Caco-2 (cell line): ENCODE results near the gene ELFN1. TPM values are rescaled to one million over a fixed set of nuclear protein-coding genes. Genes with fewer than 3 reads are reported as not detected.

Experiments
- BruUV-seq: library from RNA; stranded (reverse); fragments of 400-500 nt; replicated peaks from 2 replicates; lab custom pipeline; 2021; lab: Mats Ljungman, UMichigan
- CTCF ChIA-PET: fragments of 300-600 bp; sonication (Branson Sonifier 250); formaldehyde crosslinking; loops from one replicate; lab custom pipeline; 2022; ENCODE audit warnings: antibody characterized with exemption; lab: Charles Lee
- POLR2A ChIA-PET: fragments of 300-600 bp; sonication (Branson Sonifier 250); formaldehyde crosslinking; loops from one replicate; lab custom pipeline; 2022; ENCODE audit warnings: antibody characterized with exemption; lab: Charles Lee
- DNase-seq, 2 experiments: peaks; one replicate each; pipeline versions ENCODE4 v3.0.0 to v3.0.0-alpha.2; 2020 to 2022
- H3K27me3 ChIP-seq: replicated peaks from 2 replicates; pipeline ENCODE4 v1.6.0; 2011; ENCODE audit warnings: low read length; ENCODE audit not compliant: control insufficient read depth, insufficient read depth
- H3K36me3 ChIP-seq: 2 replicates; pipeline ENCODE4 v1.5.1; 2011; ENCODE audit warnings: low read length; ENCODE audit not compliant: control insufficient read depth, insufficient read depth
- H3K4me1 ChIP-seq: fragments of 250-450 bp; sonication (Bioruptor Pico); 2 replicates; pipeline ENCODE4 v1.5.1; 2020; ENCODE audit warnings: mild to moderate bottlenecking
- H3K4me3 ChIP-seq: 2 replicates; pipeline ENCODE4 v1.5.1; 2011; ENCODE audit warnings: low read depth, mild to moderate bottlenecking, control low read depth, low read length
- H3K9me3 ChIP-seq: fragments of 250-450 bp; sonication (Bioruptor Pico); 2 replicates; pipeline ENCODE4 v1.5.1; 2020; ENCODE audit warnings: mild to moderate bottlenecking, moderate library complexity
- H3K27ac Mint-ChIP-seq: one replicate; pipeline ENCODE4 v1.8.0; 2022; ENCODE audit warnings: mixed read lengths; ENCODE audit not compliant: unreplicated experiment
- H3K27me3 Mint-ChIP-seq: one replicate; pipeline ENCODE4 v1.8.0; 2022; ENCODE audit warnings: mixed read lengths; ENCODE audit not compliant: insufficient read depth, unreplicated experiment
- H3K36me3 Mint-ChIP-seq: one replicate; pipeline ENCODE4 v1.8.0; 2022; ENCODE audit warnings: mild to moderate bottlenecking, mixed read lengths; ENCODE audit not compliant: insufficient read depth, unreplicated experiment
- H3K4me1 Mint-ChIP-seq: one replicate; pipeline ENCODE4 v1.8.0; 2022; ENCODE audit warnings: low read depth, mixed read lengths; ENCODE audit not compliant: unreplicated experiment
- H3K4me3 Mint-ChIP-seq: one replicate; pipeline ENCODE4 v1.8.0; 2022; ENCODE audit warnings: mild to moderate bottlenecking, moderate library complexity, mixed read lengths; ENCODE audit not compliant: unreplicated experiment
- H3K9me3 Mint-ChIP-seq: one replicate; pipeline ENCODE4 v1.8.0; 2022; ENCODE audit warnings: mixed read lengths; ENCODE audit not compliant: unreplicated experiment
- CTCF ChIP-seq, 2 experiments: fragments of 200-600 bp in 1 of 2; IDR thresholded peaks; 1 replicate in 1 of 2; 2 replicates in 1 of 2; pipeline versions ENCODE4 v1.5.1 to v1.8.0; 2011 to 2022; ENCODE audit warnings: antibody characterized with exemption in 1 of 2, control low read depth in 1 of 2, inconsistent platforms in 1 of 2, low read depth in 1 of 2, low read length in 1 of 2, mild to moderate bottlenecking in 1 of 2, moderate library complexity in 1 of 2; ENCODE audit not compliant: insufficient read depth in 1 of 2, severe bottlenecking in 1 of 2, unreplicated experiment in 1 of 2
- intact Hi-C: fragments of 100-400 bp; cut with micrococcal nuclease; formaldehyde crosslinking; loops from one replicate; pipeline ENCODE4 v1.10.0; 2022; ENCODE audit not compliant: unreplicated experiment
- total RNA-seq: library from RNA; stranded (reverse); gene quantifications from 2 replicates; pipeline ENCODE4 v1.2.3, GENCODE V29; 2022

The ELFN1 gene
- total RNA-seq, 1 experiment from 2014 or later: 2.3 TPM

- Mint-ChIP-seq H3K27me3 (no peaks in the 10 kb centered on the region), H3K4me1 (no peaks in the 10 kb centered on the region), H3K4me3 (no peak overlapping the region), H3K27ac (no peak overlapping the region), H3K36me3 (no peaks in the 10 kb centered on the region), H3K9me3 (no peaks in the 10 kb centered on the region)
- no peak for TF ChIP-seq CTCF (IDR thresholded peaks at IDR 0.05; ENCODE audit: insufficient read depth in 1 of 2, low read depth in 1 of 2, low read length in 1 of 2, severe bottlenecking in 1 of 2, unreplicated experiment in 1 of 2)
- no peaks in the 10 kb centered on the region for H3K27me3 ChIP-seq
- BruUV-seq: no TSS peak
- no peaks in the 10 kb centered on the region for H3K9me3 ChIP-seq
- no peak overlapping the region for H3K4me3 ChIP-seq
- H3K4me1 ChIP-seq: no peaks in the 10 kb centered on the region
- H3K36me3 ChIP-seq: no peaks in the 10 kb centered on the region
- intact Hi-C loops: no loop called here
- DNase-seq: no peak
- POLR2A ChIA-PET: no interaction called here
- CTCF ChIA-PET: no interaction called here
Observed at GRCh38 chr7:1748076-1748838, 78.2 kb downstream of the ELFN1 start.

GRCh38 chr7:1748839-1749173, 78.7 kb downstream of the ELFN1 start:
- H3K27ac Mint-ChIP-seq: no peak overlapping the region

GRCh38 chr7:1749351-1749863, 79.3 kb downstream of the ELFN1 start:
- Mint-ChIP-seq H3K27ac (no peak overlapping the region), H3K4me1 (no peaks in the 10 kb centered on the region), H3K27me3 (no peaks in the 10 kb centered on the region), H3K4me3 (no peak overlapping the region), H3K36me3 (no peaks in the 10 kb centered on the region), H3K9me3 (no peaks in the 10 kb centered on the region)
- no peaks in the 10 kb centered on the region for H3K4me1 ChIP-seq
- POLR2A ChIA-PET: no interaction called here
- no peak for DNase-seq
- intact Hi-C loops: no loop called here
- H3K27me3 ChIP-seq: no peaks in the 10 kb centered on the region
- H3K9me3 ChIP-seq: no peaks in the 10 kb centered on the region
- BruUV-seq: no TSS peak
- H3K4me3 ChIP-seq: no peak overlapping the region
- no peak for TF ChIP-seq CTCF (IDR thresholded peaks at IDR 0.05; ENCODE audit: insufficient read depth in 1 of 2, low read depth in 1 of 2, low read length in 1 of 2, severe bottlenecking in 1 of 2, unreplicated experiment in 1 of 2)
- CTCF ChIA-PET: no interaction called here
- H3K36me3 ChIP-seq: no peaks in the 10 kb centered on the region

More at GRCh38 chr7:1748839-1749173, 78.7 kb downstream of the ELFN1 start:
- Mint-ChIP-seq H3K36me3 (no peaks in the 10 kb centered on the region), H3K4me3 (no peak overlapping the region), H3K4me1 (no peaks in the 10 kb centered on the region), H3K9me3 (no peaks in the 10 kb centered on the region), H3K27me3 (no peaks in the 10 kb centered on the region)
- BruUV-seq: no TSS peak
- ChIA-PET POLR2A (no interaction called here), CTCF (no interaction called here)
- Histone ChIP-seq H3K4me1 (no peaks in the 10 kb centered on the region), H3K27me3 (no peaks in the 10 kb centered on the region), H3K4me3 (no peak overlapping the region), H3K9me3 (no peaks in the 10 kb centered on the region), H3K36me3 (no peaks in the 10 kb centered on the region)
- DNase-seq: no peak
- TF ChIP-seq CTCF (IDR thresholded peaks at IDR 0.05; ENCODE audit: insufficient read depth in 1 of 2, low read depth in 1 of 2, low read length in 1 of 2, severe bottlenecking in 1 of 2, unreplicated experiment in 1 of 2): no peak
- intact Hi-C loops: no loop called here
